Tibial nerve (tissue), 4 donors: ENCODE results near the gene MPZL3. TPM values are rescaled to one million over a fixed set of nuclear protein-coding genes. Genes with fewer than 3 reads are reported as not detected.

Experiments
- DNase-seq, 2 donors: peaks; one replicate each; pipeline ENCODE4 v3.0.0-alpha.2; 2019; ENCODE audit warnings: low spot score in 2 of 2
- H3K27ac ChIP-seq, 4 donors: fragments of 200-600 bp; sonication (generic) in 3 of 4; one replicate each; pipeline ENCODE4 v1.5.1; 2017 to 2019; ENCODE audit warnings: mild to moderate bottlenecking in 1 of 4
- H3K27me3 ChIP-seq, 2 donors: fragments of 200-600 bp; sonication (generic) in 1 of 2; one replicate each; pipeline versions ENCODE4 v1.5.1 to v1.6.0; 2017 to 2019
- H3K36me3 ChIP-seq, 3 donors: fragments of 200-600 bp; sonication (generic); one replicate each; pipeline ENCODE4 v1.5.1; 2018 to 2019
- H3K4me1 ChIP-seq, 4 donors: fragments of 200-600 bp; sonication (generic) in 3 of 4; one replicate each; pipeline ENCODE4 v1.5.1; 2017 to 2019
- H3K4me3 ChIP-seq, 4 donors: fragments of 200-600 bp; sonication (generic) in 3 of 4; one replicate each; pipeline ENCODE4 v1.5.1; 2017 to 2019; ENCODE audit warnings: mild to moderate bottlenecking in 1 of 4, moderate library complexity in 1 of 4
- H3K9me3 ChIP-seq, 4 donors: fragments of 200-600 bp; sonication (generic) in 3 of 4; one replicate each; pipeline ENCODE4 v1.5.1; 2017 to 2019
- EP300 ChIP-seq, 2 donors: sonication (generic); formaldehyde crosslinking; IDR thresholded peaks; one replicate each; pipeline ENCODE4 v1.6.1; 2017; ENCODE audit warnings: antibody characterized with exemption in 2 of 2, mild to moderate bottlenecking in 1 of 2
- POLR2A ChIP-seq, 2 donors: fragments of 450-650 bp; IDR thresholded peaks; one replicate each; pipeline ENCODE4 v1.6.1; 2017; ENCODE audit warnings: antibody characterized with exemption in 2 of 2, mild to moderate bottlenecking in 2 of 2, moderate library complexity in 2 of 2
- WGBS, 2 donors: methylation state at CpG; one replicate each; pipeline ENCODE4 v1.1.5; 2018; 5-methylcytosine and 5-hydroxymethylcytosine counted together
- total RNA-seq, 4 donors: library from RNA; depleted of rRNA; stranded (reverse); fragments of >200 nt; gene quantifications; one replicate each; pipeline ENCODE4 v1.1.0, GENCODE V29; 2016
- TF ChIP-seq, protein P1 (sequence below), 5 experiments: fragments of 200-600 bp in 3 of 5; fragments of 450-650 bp in 2 of 5; sonication (generic) in 3 of 5; IDR thresholded peaks; one replicate each; pipeline ENCODE4 v1.5.1; 2016 to 2019; ENCODE audit warnings: antibody characterized with exemption in 5 of 5, mild to moderate bottlenecking in 3 of 5, moderate library complexity in 2 of 5

MPZL3 gene
- total RNA-seq, 4 donors from 2014 or later = 0.87 to 3.1 (median 1.9) TPM

- no peak for TF ChIP-seq POLR2A (IDR thresholded peaks at IDR 0.05)
- TF ChIP-seq EP300 (IDR thresholded peaks at IDR 0.05) = no peak
- TF ChIP-seq, protein P1, sequence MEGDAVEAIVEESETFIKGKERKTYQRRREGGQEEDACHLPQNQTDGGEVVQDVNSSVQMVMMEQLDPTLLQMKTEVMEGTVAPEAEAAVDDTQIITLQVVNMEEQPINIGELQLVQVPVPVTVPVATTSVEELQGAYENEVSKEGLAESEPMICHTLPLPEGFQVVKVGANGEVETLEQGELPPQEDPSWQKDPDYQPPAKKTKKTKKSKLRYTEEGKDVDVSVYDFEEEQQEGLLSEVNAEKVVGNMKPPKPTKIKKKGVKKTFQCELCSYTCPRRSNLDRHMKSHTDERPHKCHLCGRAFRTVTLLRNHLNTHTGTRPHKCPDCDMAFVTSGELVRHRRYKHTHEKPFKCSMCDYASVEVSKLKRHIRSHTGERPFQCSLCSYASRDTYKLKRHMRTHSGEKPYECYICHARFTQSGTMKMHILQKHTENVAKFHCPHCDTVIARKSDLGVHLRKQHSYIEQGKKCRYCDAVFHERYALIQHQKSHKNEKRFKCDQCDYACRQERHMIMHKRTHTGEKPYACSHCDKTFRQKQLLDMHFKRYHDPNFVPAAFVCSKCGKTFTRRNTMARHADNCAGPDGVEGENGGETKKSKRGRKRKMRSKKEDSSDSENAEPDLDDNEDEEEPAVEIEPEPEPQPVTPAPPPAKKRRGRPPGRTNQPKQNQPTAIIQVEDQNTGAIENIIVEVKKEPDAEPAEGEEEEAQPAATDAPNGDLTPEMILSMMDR (IDR thresholded peaks at IDR 0.05) = no peak
- WGBS, 2 donors = 74 to 75% methylated on average over 3 of the region's 3 CpGs
- Histone ChIP-seq H3K27me3 (peaks cover 0 to 48% of the 10 kb centered on the region in 2 donors), H3K36me3 (no peaks in the 10 kb centered on the region), H3K4me1 (peaks cover 0 to 4% (median 0%) of the 10 kb centered on the region in 4 donors), H3K9me3 (no peaks in the 10 kb centered on the region), H3K4me3 (no peak overlapping the region), H3K27ac (peak overlapping the region in 2 of 4 donors; percentile 6 to 34)
- no peak for DNase-seq
Observed at GRCh38 chr11:118215262-118215661, 36.9 kb downstream of the MPZL3 start.

DNA sequence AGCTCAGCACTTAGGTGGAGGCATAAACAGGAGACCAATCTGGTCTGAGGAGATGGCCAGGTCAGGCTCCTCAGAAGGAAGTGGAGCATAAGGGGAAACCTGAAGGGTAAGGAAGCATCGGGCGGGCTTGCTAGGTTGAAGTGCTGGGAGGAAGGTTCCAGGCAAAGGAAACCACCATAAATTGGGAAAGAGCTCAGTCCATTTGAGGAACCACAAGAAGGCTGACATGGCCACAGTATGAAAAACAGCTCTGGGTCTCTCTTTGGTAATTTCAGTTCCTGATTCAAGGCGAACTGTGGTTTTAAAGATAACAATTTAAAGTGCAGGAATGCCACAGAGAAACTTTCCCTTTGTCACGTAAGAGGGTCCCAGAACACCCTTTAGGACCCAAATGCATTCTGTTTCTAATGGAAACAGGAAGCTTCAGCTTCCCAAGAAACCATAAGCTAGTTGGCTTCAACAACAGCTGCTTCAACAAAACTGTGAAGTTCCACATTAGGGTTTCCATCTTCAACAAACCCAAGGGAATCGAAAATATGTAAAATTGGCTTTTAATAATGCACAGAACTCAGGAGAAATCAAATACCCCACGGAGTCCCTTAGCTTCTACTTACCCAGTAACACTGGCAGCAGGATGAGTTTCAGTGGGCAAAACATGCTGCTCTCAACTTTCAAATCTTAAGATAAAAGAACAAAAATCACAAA lies 37.8 kb downstream of the MPZL3 start:
- peaks cover 0 to 48% of the 10 kb centered on the region in 2 donors for H3K27me3 ChIP-seq
- WGBS, 2 donors = 67 to 68% methylated on average over 6 of the region's 6 CpGs

DNA sequence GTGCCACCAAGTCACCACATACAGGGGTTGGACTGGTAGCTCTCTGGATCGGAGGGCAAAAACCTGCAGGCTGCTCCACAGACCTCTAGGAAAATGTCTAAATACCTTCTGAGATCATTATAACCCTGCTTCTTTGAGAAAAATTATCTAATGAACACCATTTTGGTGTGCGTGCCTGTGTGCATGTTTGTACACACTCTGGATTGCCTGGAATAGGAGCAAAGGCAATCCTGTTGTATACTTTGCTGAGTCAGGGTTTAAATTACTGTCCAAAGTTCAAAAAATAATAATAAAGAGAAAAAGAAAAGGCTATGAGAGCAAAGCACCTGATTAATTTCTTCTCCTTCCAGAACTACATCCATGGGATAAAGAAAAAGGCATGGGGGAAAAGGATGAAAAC lies 38.4 kb downstream of the MPZL3 start:
- WGBS, 2 donors = 87 to 95% methylated on average over 2 of the region's 2 CpGs
- Histone ChIP-seq H3K27me3 (peaks cover 0 to 48% of the 10 kb centered on the region in 2 donors), H3K36me3 (no peaks in the 10 kb centered on the region), H3K27ac (peak overlapping the region in 2 of 4 donors; percentile 6 to 28), H3K4me3 (no peak overlapping the region), H3K9me3 (no peaks in the 10 kb centered on the region), H3K4me1 (peaks cover 0 to 4% (median 0%) of the 10 kb centered on the region in 4 donors)
- DNase-seq = no peak
- TF ChIP-seq, protein P1 (IDR thresholded peaks at IDR 0.05) = no peak
- no peak for TF ChIP-seq EP300 (IDR thresholded peaks at IDR 0.05)
- TF ChIP-seq POLR2A (IDR thresholded peaks at IDR 0.05) = no peak

More for the DNA sequence above, 37.8 kb downstream of the MPZL3 start:
- peak in 1 of 2 donors; percentile 47 for TF ChIP-seq EP300 (IDR thresholded peaks at IDR 0.05)
- TF ChIP-seq, protein P1 (IDR thresholded peaks at IDR 0.05) = no peak
- peak overlapping the region in 2 of 4 donors; percentile 6 to 28 for H3K27ac ChIP-seq
- no peak overlapping the region for H3K4me3 ChIP-seq
- H3K36me3 ChIP-seq = no peaks in the 10 kb centered on the region
- no peak for DNase-seq
- peaks cover 0 to 4% (median 0%) of the 10 kb centered on the region in 4 donors for H3K4me1 ChIP-seq
- no peaks in the 10 kb centered on the region for H3K9me3 ChIP-seq

DNA sequence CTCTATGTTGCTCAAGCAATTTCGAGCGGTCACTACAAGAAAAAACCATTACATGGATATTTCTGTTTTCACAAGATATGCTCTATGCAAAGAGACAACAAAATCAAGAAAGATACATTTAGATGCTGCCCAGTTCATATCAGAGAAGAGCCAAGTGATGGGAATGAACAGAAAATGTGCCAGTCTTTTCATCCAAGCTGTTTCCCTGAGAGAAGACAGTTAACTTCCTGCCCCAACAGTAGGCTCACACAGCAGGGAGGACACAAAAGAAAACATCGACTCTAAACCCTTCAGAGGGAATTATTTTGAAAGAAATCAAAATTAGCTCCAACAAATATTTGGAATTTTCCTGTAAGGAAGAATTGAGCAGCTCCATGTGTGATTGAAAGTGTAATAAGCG lies 39.0 kb downstream of the MPZL3 start:
- no peak for DNase-seq
- TF ChIP-seq POLR2A (IDR thresholded peaks at IDR 0.05) (no peak), EP300 (IDR thresholded peaks at IDR 0.05) (no peak)
- TF ChIP-seq, protein P1 (IDR thresholded peaks at IDR 0.05) = no peak
- Histone ChIP-seq H3K27me3 (peaks cover 0 to 46% of the 10 kb centered on the region in 2 donors), H3K9me3 (no peaks in the 10 kb centered on the region), H3K27ac (no peak overlapping the region), H3K36me3 (no peaks in the 10 kb centered on the region), H3K4me3 (no peak overlapping the region), H3K4me1 (peaks cover 0 to 4% (median 0%) of the 10 kb centered on the region in 4 donors)
- 72 to 77% methylated on average over 4 of the region's 4 CpGs for WGBS, 2 donors

DNA sequence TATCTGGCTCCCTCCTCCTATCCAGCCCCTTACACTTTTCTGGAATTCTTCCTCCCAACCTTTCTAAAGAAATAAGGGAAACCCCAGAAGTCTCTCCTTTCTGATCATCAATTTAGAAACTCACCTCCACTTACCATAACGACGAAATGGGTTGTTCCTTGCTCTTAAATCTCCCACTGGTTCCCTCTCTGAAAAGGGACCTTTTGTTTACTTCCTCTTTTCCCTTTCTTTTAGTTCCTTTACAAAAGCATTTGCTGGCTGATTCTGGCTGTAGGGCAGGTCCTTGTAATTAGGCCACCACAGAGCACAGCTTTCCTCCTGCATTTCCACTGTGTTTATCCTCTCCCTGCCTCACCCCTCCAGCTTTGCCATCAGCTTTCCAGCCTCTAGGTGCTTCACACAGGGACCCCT lies 39.4 kb downstream of the MPZL3 start:
- Histone ChIP-seq H3K27ac (no peak overlapping the region), H3K36me3 (no peaks in the 10 kb centered on the region), H3K27me3 (peaks cover 0 to 42% of the 10 kb centered on the region in 2 donors), H3K4me3 (no peak overlapping the region), H3K4me1 (peaks cover 0 to 4% (median 0%) of the 10 kb centered on the region in 4 donors), H3K9me3 (no peaks in the 10 kb centered on the region)
- WGBS, 2 donors = 57 to 61% methylated on average over 2 of the region's 2 CpGs
- TF ChIP-seq POLR2A (IDR thresholded peaks at IDR 0.05) = no peak
- TF ChIP-seq, protein P1 (IDR thresholded peaks at IDR 0.05) = no peak
- no peak for TF ChIP-seq EP300 (IDR thresholded peaks at IDR 0.05)
- DNase-seq = no peak
